H9 (cell line): Measurements from ENCODE around the gene RBM23. TPM values are rescaled to one million over a fixed set of nuclear protein-coding genes. Genes with fewer than 3 reads are reported as not detected.
"Not testable (repeated sequence)": the region's sequence is repeated elsewhere in the genome, so short reads cannot be mapped to it uniquely, and the experiment has no call there.

ENCODE experiments used
- DNase-seq: peaks from one replicate; pipeline ENCODE4 v3.0.0-alpha.2; 2017
- H2AFZ ChIP-seq: one replicate; pipeline ENCODE4 v1.6.1; 2013; ENCODE audit warnings: mild to moderate bottlenecking, low read length, control low read depth, moderate library complexity
- H2AK5ac ChIP-seq: 2 replicates; pipeline ENCODE4 v1.6.1; 2013; ENCODE audit warnings: low read length, control low read depth, mixed read lengths; ENCODE audit not compliant: insufficient read length
- H2BK120ac ChIP-seq: one replicate; pipeline ENCODE4 v1.6.1; 2013; ENCODE audit warnings: low read depth, mild to moderate bottlenecking, low read length, control low read depth, inconsistent platforms; ENCODE audit not compliant: poor library complexity, severe bottlenecking
- H2BK12ac ChIP-seq: 2 replicates; pipeline ENCODE4 v1.6.1; 2013; ENCODE audit warnings: low read length, control low read depth, mixed read lengths, low read depth; ENCODE audit not compliant: insufficient read length
- H2BK15ac ChIP-seq: 2 replicates; pipeline ENCODE4 v1.6.1; 2013; ENCODE audit warnings: low read depth, low read length, control low read depth
- H2BK20ac ChIP-seq: one replicate; pipeline ENCODE4 v1.6.1; 2013; ENCODE audit warnings: low read depth, mild to moderate bottlenecking, low read length, control low read depth, inconsistent platforms; ENCODE audit not compliant: poor library complexity, severe bottlenecking
- H2BK5ac ChIP-seq: 2 replicates; pipeline ENCODE4 v1.6.1; 2013; ENCODE audit warnings: low read length, control low read depth, mixed read lengths; ENCODE audit not compliant: insufficient read length
- H3K14ac ChIP-seq: 2 replicates; pipeline ENCODE4 v1.6.1; 2013; ENCODE audit warnings: low read length, control low read depth; ENCODE audit not compliant: insufficient read depth
- H3K18ac ChIP-seq: 2 replicates; pipeline ENCODE4 v1.6.1; 2013; ENCODE audit warnings: low read depth, mild to moderate bottlenecking, mixed read lengths, low read length, control low read depth; ENCODE audit not compliant: insufficient read length
- H3K23ac ChIP-seq: 2 replicates; pipeline ENCODE4 v1.6.1; 2013; ENCODE audit warnings: low read length, control low read depth, mixed read lengths, low read depth; ENCODE audit not compliant: insufficient read length
- H3K23me2 ChIP-seq: 2 replicates; pipeline ENCODE4 v1.6.1; 2013; ENCODE audit warnings: low read depth, mild to moderate bottlenecking, mixed read lengths, low read length, control low read depth; ENCODE audit not compliant: insufficient read length, poor library complexity, severe bottlenecking
- H3K27ac ChIP-seq: 2 replicates; pipeline ENCODE4 v1.5.1; 2013; ENCODE audit warnings: low read length, control low read depth, mixed read lengths, low read depth; ENCODE audit not compliant: insufficient read length
- H3K27me3 ChIP-seq: 2 replicates; pipeline ENCODE4 v1.6.1; 2013; ENCODE audit warnings: low read length, control low read depth, inconsistent platforms; ENCODE audit not compliant: insufficient read depth
- H3K4ac ChIP-seq: 2 replicates; pipeline ENCODE4 v1.6.1; 2013; ENCODE audit warnings: low read depth, mild to moderate bottlenecking, control low read depth, inconsistent platforms, low read length, moderate library complexity
- H3K4me1 ChIP-seq: 2 replicates; pipeline ENCODE4 v1.6.1; 2013; ENCODE audit warnings: low read length, control low read depth, inconsistent platforms; ENCODE audit not compliant: insufficient read depth
- H3K4me2 ChIP-seq: 2 replicates; pipeline ENCODE4 v1.6.1; 2013; ENCODE audit warnings: low read length, control low read depth, mixed read lengths; ENCODE audit not compliant: insufficient read length, insufficient read depth
- H3K56ac ChIP-seq: 2 replicates; pipeline ENCODE4 v1.6.1; 2013; ENCODE audit warnings: low read depth, mild to moderate bottlenecking, mixed read lengths, low read length, control low read depth; ENCODE audit not compliant: insufficient read length
- H3K79me1 ChIP-seq: 2 replicates; pipeline ENCODE4 v1.6.1; 2013; ENCODE audit warnings: low read depth, mild to moderate bottlenecking, moderate library complexity, low read length, control low read depth, inconsistent platforms; ENCODE audit not compliant: insufficient read depth, poor library complexity, severe bottlenecking
- H3K79me2 ChIP-seq: 2 replicates; pipeline ENCODE4 v1.6.1; 2013; ENCODE audit warnings: low read length, control low read depth, inconsistent platforms; ENCODE audit not compliant: insufficient read depth
- H3K9ac ChIP-seq: 2 replicates; pipeline ENCODE4 v1.6.1; 2013; ENCODE audit warnings: low read length, control low read depth, mixed read lengths; ENCODE audit not compliant: insufficient read length; ENCODE audit errors: extremely low read depth
- H3K9me3 ChIP-seq: one replicate; pipeline ENCODE4 v1.6.1; 2013; ENCODE audit warnings: low read depth, low read length, inconsistent platforms; ENCODE audit not compliant: control insufficient read depth
- H3T11ph ChIP-seq: one replicate; pipeline ENCODE4 v1.6.1; 2013; ENCODE audit warnings: mild to moderate bottlenecking, low read length, control low read depth, inconsistent platforms
- H4K20me1 ChIP-seq: one replicate; pipeline ENCODE4 v1.6.1; 2013; ENCODE audit not compliant: control insufficient read depth, insufficient read length, insufficient read depth
- H4K5ac ChIP-seq: 2 replicates; pipeline ENCODE4 v1.6.1; 2013; ENCODE audit warnings: low read depth, mild to moderate bottlenecking, mixed read lengths, low read length, control low read depth; ENCODE audit not compliant: insufficient read length
- H4K8ac ChIP-seq: replicated peaks from 2 replicates; pipeline ENCODE4 v1.6.1; 2013; ENCODE audit warnings: low read length, control low read depth, mixed read lengths, low read depth; ENCODE audit not compliant: insufficient read length
- H4K91ac ChIP-seq: 2 replicates; pipeline ENCODE4 v1.6.1; 2013; ENCODE audit warnings: low read depth, mild to moderate bottlenecking, moderate library complexity, mixed read lengths, low read length, control low read depth; ENCODE audit not compliant: insufficient read length
- H3K27ac Mint-ChIP-seq, 3 experiments: 2 replicates in 2 of 3; 3 replicates in 1 of 3; pipeline ENCODE4 v1.8.0; 2020 to 2021; ENCODE audit warnings: mixed read lengths in 3 of 3, mild to moderate bottlenecking in 1 of 3, moderate library complexity in 1 of 3
- H3K27me3 Mint-ChIP-seq: 2 replicates; pipeline ENCODE4 v1.8.0; 2021; ENCODE audit warnings: low read depth, mild to moderate bottlenecking, moderate library complexity, mixed read lengths
- H3K36me3 Mint-ChIP-seq, 3 experiments: 2 replicates in 2 of 3; 3 replicates in 1 of 3; pipeline ENCODE4 v1.8.0; 2020 to 2021; ENCODE audit warnings: low read depth in 3 of 3, mixed read lengths in 3 of 3; ENCODE audit not compliant: insufficient read depth in 1 of 3
- H3K4me1 Mint-ChIP-seq, 2 experiments: 2 replicates each; pipeline ENCODE4 v1.8.0; 2020; ENCODE audit warnings: mixed read lengths in 2 of 2
- H3K4me3 Mint-ChIP-seq, 2 experiments: 2 replicates in 1 of 2; 3 replicates in 1 of 2; pipeline ENCODE4 v1.8.0; 2020 to 2021; ENCODE audit warnings: mild to moderate bottlenecking in 2 of 2, mixed read lengths in 2 of 2, moderate library complexity in 1 of 2
- H3K9me3 Mint-ChIP-seq, 2 experiments: 2 replicates in 1 of 2; 3 replicates in 1 of 2; pipeline ENCODE4 v1.8.0; 2020; ENCODE audit warnings: mild to moderate bottlenecking in 2 of 2, mixed read lengths in 2 of 2, moderate library complexity in 1 of 2
- CTCF ChIP-seq: fragments of 200-600 bp; sonication (generic); conservative IDR thresholded peaks from 3 replicates; pipeline ENCODE4 v1.8.0; 2021; ENCODE audit warnings: antibody characterized with exemption, mild to moderate bottlenecking
- WGBS: extraction: QIAGEN DNeasy Blood & Tissue Kit; methylation state at CpG from one replicate; pipeline ENCODE4 v1.1.7; 2013; ENCODE audit warnings: missing lambda C conversion rate, low lambda C conversion rate, mixed read lengths; ENCODE audit not compliant: insufficient read length; ENCODE audit errors: extremely low coverage; 5-methylcytosine and 5-hydroxymethylcytosine counted together
- total RNA-seq: library from RNA; stranded (reverse); gene quantifications from 2 replicates; pipeline ENCODE4 v1.2.1, GENCODE V29; 2021

RBM23 gene
- total RNA-seq, 1 experiment from 2014 or later = 79.0 TPM

- Histone ChIP-seq H3K9ac (no peak overlapping the region), H3K4ac (no peak overlapping the region), H3K23ac (no peak overlapping the region), H3K23me2 (no peaks in the 10 kb centered on the region), H2BK120ac (no peak overlapping the region), H4K20me1 (no peaks in the 10 kb centered on the region), H3K27me3 (no peaks in the 10 kb centered on the region), H2BK15ac (no peak overlapping the region), H3K4me2 (no peak overlapping the region), H2AFZ (no peak overlapping the region), H3K4me1 (no peaks in the 10 kb centered on the region), H4K5ac (no peak overlapping the region), H4K8ac (no peak overlapping the region), H3K27ac (no peak overlapping the region), H2BK20ac (no peak overlapping the region), H3K9me3 (no peaks in the 10 kb centered on the region), H3K14ac (no peak overlapping the region), H4K91ac (no peak overlapping the region), H3K79me1 (no peaks in the 10 kb centered on the region), H3T11ph (no peak overlapping the region), H2BK12ac (no peak overlapping the region), H2AK5ac (no peak overlapping the region), H3K79me2 (no peaks in the 10 kb centered on the region), H2BK5ac (no peak overlapping the region), H3K56ac (no peak overlapping the region), H3K18ac (no peak overlapping the region)
- no peaks in the 10 kb centered on the region for H3K36me3 Mint-ChIP-seq
- no peak for DNase-seq
- TF ChIP-seq CTCF = no peak
- peaks cover 0 to 3% of the 10 kb centered on the region in 2 experiments; a peak in 1 of 5 replicates for H3K9me3 Mint-ChIP-seq
- H3K27ac Mint-ChIP-seq = no peak overlapping the region
- H3K27me3 Mint-ChIP-seq = no peaks in the 10 kb centered on the region
- no peak overlapping the region for H3K4me3 Mint-ChIP-seq
- peaks cover 0 to 3% of the 10 kb centered on the region in 2 experiments; a peak in 3 of 4 replicates for H3K4me1 Mint-ChIP-seq
These were observed 57.3 kb downstream of the RBM23 start for GRCh38 chr14:22861651-22862050.

GRCh38 chr14:22860377-22860776, 58.6 kb downstream of the RBM23 start:
- not testable (repeated sequence) for H3K4ac ChIP-seq, H4K20me1 ChIP-seq, H3K36me3 Mint-ChIP-seq, H3K79me2 ChIP-seq, H3K27ac ChIP-seq, H2BK120ac ChIP-seq, H2AK5ac ChIP-seq, H3K27me3 ChIP-seq, H3K27ac Mint-ChIP-seq, H3K14ac ChIP-seq, H3K23ac ChIP-seq, H3K4me1 Mint-ChIP-seq, H2BK15ac ChIP-seq, DNase-seq, H3K9me3 ChIP-seq, H3K18ac ChIP-seq, H3K23me2 ChIP-seq, H3K27me3 Mint-ChIP-seq, H3T11ph ChIP-seq, H4K8ac ChIP-seq, H4K91ac ChIP-seq, H3K9me3 Mint-ChIP-seq, H2AFZ ChIP-seq, H2BK5ac ChIP-seq, H3K56ac ChIP-seq, H2BK12ac ChIP-seq, H3K9ac ChIP-seq, H3K4me1 ChIP-seq, H3K79me1 ChIP-seq, H4K5ac ChIP-seq, H3K4me3 Mint-ChIP-seq, H2BK20ac ChIP-seq, H3K4me2 ChIP-seq
- WGBS = no CpG with 5 or more reads among the region's 3 CpGs
